Osteocyte (in vitro differentiated cells): ENCODE measurements around the gene GADL1. TPM values are rescaled to one million over a fixed set of nuclear protein-coding genes. Genes with fewer than 3 reads are reported as not detected.
A peak's percentile ranks its signal among the peaks of the same experiment; 100 is the strongest.

ENCODE experiments used
- DNase-seq: peaks from one replicate; pipeline ENCODE4 v3.0.0; 2021; ENCODE audit warnings: mixed read lengths; ENCODE audit not compliant: unreplicated experiment; ENCODE audit errors: extremely low spot score
- H3K27ac Mint-ChIP-seq: one replicate; pipeline ENCODE4 v1.8.0; 2021; ENCODE audit warnings: mild to moderate bottlenecking, mixed read lengths; ENCODE audit not compliant: unreplicated experiment
- H3K27me3 Mint-ChIP-seq: one replicate; pipeline ENCODE4 v1.8.0; 2021; ENCODE audit warnings: mixed read lengths; ENCODE audit not compliant: unreplicated experiment
- H3K36me3 Mint-ChIP-seq: one replicate; pipeline ENCODE4 v1.8.0; 2021; ENCODE audit warnings: mixed read lengths; ENCODE audit not compliant: unreplicated experiment
- H3K4me1 Mint-ChIP-seq: one replicate; pipeline ENCODE4 v1.8.0; 2021; ENCODE audit warnings: mixed read lengths; ENCODE audit not compliant: unreplicated experiment
- H3K4me3 Mint-ChIP-seq: one replicate; pipeline ENCODE4 v1.8.0; 2021; ENCODE audit warnings: mild to moderate bottlenecking, moderate library complexity, mixed read lengths; ENCODE audit not compliant: unreplicated experiment
- H3K9me3 Mint-ChIP-seq: one replicate; pipeline ENCODE4 v1.8.0; 2021; ENCODE audit warnings: mixed read lengths; ENCODE audit not compliant: unreplicated experiment
- total RNA-seq: library from RNA; stranded (reverse); gene quantifications from 2 replicates; pipeline ENCODE4 v1.2.1, GENCODE V29; 2021
- TF ChIP-seq, protein P1 (sequence below): fragments of 200-600 bp; sonication (generic); IDR thresholded peaks from 2 replicates; pipeline ENCODE4 v1.5.0; 2021; ENCODE audit warnings: antibody characterized with exemption, mild to moderate bottlenecking, moderate library complexity

The GADL1 gene
- total RNA-seq, 1 donor from 2014 or later, result not detected

DNA sequence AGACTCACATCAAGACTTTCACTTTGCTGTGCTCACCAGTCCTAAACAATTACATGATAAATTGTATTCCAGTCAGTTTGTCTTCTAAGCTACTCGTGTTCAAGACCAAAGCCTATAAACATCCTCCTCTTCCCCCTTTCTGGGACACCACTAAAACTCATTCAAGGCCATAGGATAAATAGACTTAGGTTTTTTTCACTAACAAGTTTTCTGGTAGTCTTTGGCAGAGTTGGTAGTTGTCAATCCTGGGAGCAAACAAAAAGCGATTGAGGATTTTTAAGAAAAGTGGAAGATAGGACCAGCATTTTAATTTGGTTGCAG is 173.2 kb downstream of the GADL1 start:
- Mint-ChIP-seq H3K4me1 (peaks cover 25% of the 10 kb centered on the region), H3K4me3 (no peak overlapping the region), H3K27ac (peak overlapping the region; percentile 73), H3K9me3 (peaks cover 14% of the 10 kb centered on the region), H3K27me3 (no peaks in the 10 kb centered on the region), H3K36me3 (no peaks in the 10 kb centered on the region)
- DNase-seq, result no peak
- TF ChIP-seq, protein P1, sequence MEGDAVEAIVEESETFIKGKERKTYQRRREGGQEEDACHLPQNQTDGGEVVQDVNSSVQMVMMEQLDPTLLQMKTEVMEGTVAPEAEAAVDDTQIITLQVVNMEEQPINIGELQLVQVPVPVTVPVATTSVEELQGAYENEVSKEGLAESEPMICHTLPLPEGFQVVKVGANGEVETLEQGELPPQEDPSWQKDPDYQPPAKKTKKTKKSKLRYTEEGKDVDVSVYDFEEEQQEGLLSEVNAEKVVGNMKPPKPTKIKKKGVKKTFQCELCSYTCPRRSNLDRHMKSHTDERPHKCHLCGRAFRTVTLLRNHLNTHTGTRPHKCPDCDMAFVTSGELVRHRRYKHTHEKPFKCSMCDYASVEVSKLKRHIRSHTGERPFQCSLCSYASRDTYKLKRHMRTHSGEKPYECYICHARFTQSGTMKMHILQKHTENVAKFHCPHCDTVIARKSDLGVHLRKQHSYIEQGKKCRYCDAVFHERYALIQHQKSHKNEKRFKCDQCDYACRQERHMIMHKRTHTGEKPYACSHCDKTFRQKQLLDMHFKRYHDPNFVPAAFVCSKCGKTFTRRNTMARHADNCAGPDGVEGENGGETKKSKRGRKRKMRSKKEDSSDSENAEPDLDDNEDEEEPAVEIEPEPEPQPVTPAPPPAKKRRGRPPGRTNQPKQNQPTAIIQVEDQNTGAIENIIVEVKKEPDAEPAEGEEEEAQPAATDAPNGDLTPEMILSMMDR, result no peak

DNA sequence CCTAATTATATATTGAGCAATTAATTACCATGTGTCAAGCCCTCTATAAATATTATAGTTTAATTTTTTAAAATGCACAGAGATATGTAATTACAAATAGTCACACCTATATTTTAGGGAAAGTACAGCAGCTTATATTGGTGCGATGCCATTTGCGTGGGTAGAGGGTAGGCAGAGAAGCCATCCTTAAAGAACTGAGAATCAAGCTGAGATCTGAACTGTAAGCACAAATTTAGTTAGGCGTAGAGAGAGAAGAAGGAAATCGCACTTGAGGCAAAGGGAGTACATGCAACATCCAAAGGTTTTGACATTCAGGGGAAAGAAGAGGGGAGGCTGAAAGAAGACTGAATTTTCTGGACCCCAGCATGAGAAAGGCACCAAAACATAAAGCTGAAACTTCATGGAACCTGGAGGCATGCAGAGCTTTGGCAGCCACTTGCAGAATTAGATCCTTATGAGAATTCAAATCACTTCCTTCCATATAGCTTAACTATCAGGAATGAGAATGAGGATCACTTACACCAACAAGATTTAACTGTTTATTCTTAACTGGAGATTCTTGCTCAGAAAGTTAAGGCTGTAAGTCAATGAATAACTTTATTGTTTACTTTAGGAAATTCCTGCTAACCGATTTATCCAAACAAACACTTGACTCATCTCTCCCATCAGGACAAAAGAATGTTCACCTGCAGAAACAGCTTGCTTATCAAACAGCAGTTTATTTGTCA is 173.7 kb downstream of the GADL1 start:
- TF ChIP-seq, protein P1, result no peak
- Mint-ChIP-seq H3K36me3 (no peaks in the 10 kb centered on the region), H3K9me3 (peaks cover 14% of the 10 kb centered on the region), H3K27me3 (no peaks in the 10 kb centered on the region), H3K4me1 (peaks cover 25% of the 10 kb centered on the region), H3K27ac (peak overlapping the region; percentile 73), H3K4me3 (no peak overlapping the region)
- DNase-seq, result no peak

DNA sequence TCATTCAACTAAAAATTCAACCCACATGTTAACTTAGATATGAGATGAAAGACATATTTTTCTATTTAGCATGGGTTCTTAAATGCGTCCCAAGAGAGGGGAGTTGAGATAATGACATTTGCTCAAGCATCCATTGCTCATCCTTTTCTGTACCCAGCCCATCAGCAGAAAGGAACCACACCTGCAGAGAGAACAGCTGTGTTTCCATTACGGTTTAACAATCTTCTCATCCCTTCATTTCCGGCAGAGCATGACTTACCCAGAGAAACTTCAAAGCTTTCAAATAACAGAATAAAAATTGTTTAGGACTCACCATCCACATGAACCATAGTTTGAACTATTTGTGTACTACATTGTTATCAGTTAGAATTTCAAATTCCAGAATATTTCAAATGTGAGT is 174.9 kb downstream of the GADL1 start:
- TF ChIP-seq, protein P1, result no peak
- no peak overlapping the region for H3K27ac Mint-ChIP-seq
- DNase-seq, result no peak
- H3K36me3 Mint-ChIP-seq, result peaks cover 7% of the 10 kb centered on the region
- peaks cover 25% of the 10 kb centered on the region for H3K4me1 Mint-ChIP-seq
- H3K4me3 Mint-ChIP-seq, result no peak overlapping the region
- no peaks in the 10 kb centered on the region for H3K27me3 Mint-ChIP-seq
- H3K9me3 Mint-ChIP-seq, result peaks cover 11% of the 10 kb centered on the region

DNA sequence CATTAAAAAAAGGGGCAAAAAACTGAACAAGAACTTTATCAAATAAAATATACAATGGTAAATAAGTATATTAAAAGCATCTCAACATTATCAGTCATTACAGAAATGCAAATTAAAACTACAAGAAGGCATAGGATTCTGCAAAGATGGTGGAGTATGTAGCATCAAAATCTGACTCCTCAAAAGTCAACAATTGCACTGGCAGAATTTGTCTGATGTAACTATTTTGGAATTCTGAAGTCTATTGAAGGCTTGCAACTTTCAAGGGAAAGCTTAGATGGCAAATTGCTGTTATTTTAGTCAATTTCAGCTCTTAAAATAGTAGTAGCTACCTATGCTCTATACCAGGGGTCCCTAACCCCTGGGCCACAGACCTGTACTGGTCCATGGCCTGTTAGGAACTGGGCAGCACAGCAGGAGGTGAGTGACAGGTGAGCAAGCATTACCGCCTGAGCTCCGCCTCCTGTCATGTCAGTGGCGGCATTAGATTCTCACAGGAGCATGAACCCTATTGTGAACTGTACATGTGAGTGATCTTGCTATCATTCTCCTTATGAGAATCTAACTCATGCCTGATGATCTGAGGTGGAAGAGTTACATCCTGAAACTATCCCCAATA is 180.5 kb downstream of the GADL1 start:
- no peak for DNase-seq
- TF ChIP-seq, protein P1, result no peak
- Mint-ChIP-seq H3K27me3 (no peaks in the 10 kb centered on the region), H3K4me3 (no peak overlapping the region), H3K9me3 (peaks cover 9% of the 10 kb centered on the region), H3K4me1 (no peaks in the 10 kb centered on the region), H3K27ac (no peak overlapping the region), H3K36me3 (peaks cover 7% of the 10 kb centered on the region)

DNA sequence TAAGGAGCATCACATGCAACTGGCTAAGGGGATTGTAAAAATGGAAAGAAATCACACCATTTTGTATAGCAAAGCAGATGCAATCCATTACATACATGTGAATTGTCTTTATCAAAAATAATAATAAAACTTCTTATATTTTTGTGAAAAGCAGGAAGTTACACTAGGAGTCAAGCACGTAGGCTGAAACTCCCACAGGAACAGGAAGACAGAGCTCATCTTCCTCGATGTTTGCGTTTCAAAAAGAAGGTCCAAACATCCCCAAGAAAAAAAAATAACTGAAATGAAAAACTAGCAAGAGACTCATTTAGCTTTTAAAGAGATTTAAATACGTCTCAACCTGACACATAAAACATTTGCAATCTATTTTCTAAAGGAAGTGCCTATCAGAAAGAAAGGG is 181.5 kb downstream of the GADL1 start:
- no peak overlapping the region for H3K4me3 Mint-ChIP-seq
- DNase-seq, result no peak
- peaks cover 7% of the 10 kb centered on the region for H3K36me3 Mint-ChIP-seq
- peaks cover 9% of the 10 kb centered on the region for H3K9me3 Mint-ChIP-seq
- H3K4me1 Mint-ChIP-seq, result no peaks in the 10 kb centered on the region
- H3K27me3 Mint-ChIP-seq, result no peaks in the 10 kb centered on the region
- TF ChIP-seq, protein P1, result no peak
- H3K27ac Mint-ChIP-seq, result no peak overlapping the region
